Heart right ventricle (tissue), 16 donors: ENCODE measurements around the gene PRPSAP1. TPM values are rescaled to one million over a fixed set of nuclear protein-coding genes. Genes with fewer than 3 reads are reported as not detected.
A peak's percentile ranks its signal among the peaks of the same experiment; 100 is the strongest.
"Not testable (repeated sequence)": the region's sequence is repeated elsewhere in the genome, so short reads cannot be mapped to it uniquely, and the experiment has no call there.

ENCODE experiments used
- ATAC-seq, 8 donors: fragments of 200-7000 bp; cut with Tn5 transposase; one replicate each; pipeline ENCODE4 v1.9.1; 2020; ENCODE audit warnings: mild to moderate bottlenecking in 8 of 8, moderate library complexity in 8 of 8, moderate number of reproducible peaks in 1 of 8
- DNase-seq, 2 donors: peaks; one replicate each; pipeline ENCODE4 v3.0.0-alpha.2; 2020
- H3K27ac ChIP-seq, 10 donors: fragments of 200-600 bp; sonication (generic) in 2 of 10; one replicate each; pipeline versions ENCODE4 v1.5.0 to v1.8.0; 2020 to 2022; ENCODE audit warnings: mild to moderate bottlenecking in 3 of 10
- H3K27me3 ChIP-seq, 7 donors: fragments of 200-600 bp; one replicate each; pipeline ENCODE4 v1.8.0; 2021 to 2022; ENCODE audit warnings: mild to moderate bottlenecking in 2 of 7
- H3K36me3 ChIP-seq, 9 donors: fragments of 200-600 bp; sonication (generic) in 1 of 9; one replicate each; pipeline versions ENCODE4 v1.5.0 to v1.8.0; 2020 to 2022; ENCODE audit warnings: mild to moderate bottlenecking in 2 of 9
- H3K4me1 ChIP-seq, 9 donors: fragments of 200-600 bp; sonication (generic) in 1 of 9; one replicate each; pipeline versions ENCODE4 v1.5.0 to v1.8.0; 2020 to 2022; ENCODE audit warnings: mild to moderate bottlenecking in 4 of 9
- H3K4me3 ChIP-seq, 10 donors: fragments of 200-600 bp; sonication (generic) in 2 of 10; one replicate each; pipeline versions ENCODE4 v1.5.0 to v1.8.0; 2020 to 2022; ENCODE audit warnings: mild to moderate bottlenecking in 7 of 10, moderate library complexity in 2 of 10
- H3K9me3 ChIP-seq, 11 donors: fragments of 200-600 bp in 10 of 11; sonication (generic) in 2 of 11; one replicate each; pipeline versions ENCODE4 v1.5.0 to v1.8.0; 2013 to 2022; ENCODE audit warnings: mild to moderate bottlenecking in 2 of 11, control low read depth in 1 of 11, moderate library complexity in 1 of 11
- CTCF ChIP-seq, 9 donors: fragments of 200-600 bp; sonication (generic) in 2 of 9; IDR thresholded peaks; one replicate each; pipeline versions ENCODE4 v1.5.0 to v1.8.0; 2021 to 2022; ENCODE audit warnings: antibody characterized with exemption in 9 of 9, mild to moderate bottlenecking in 5 of 9, moderate library complexity in 1 of 9
- WGBS, 2 donors: extraction: QIAGEN DNeasy Blood & Tissue Kit; methylation state at CpG; one replicate each; pipeline ENCODE4 v1.1.7; 2013; ENCODE audit warnings: inconsistent platforms in 1 of 2; 5-methylcytosine and 5-hydroxymethylcytosine counted together
- intact Hi-C, 10 donors: fragments of 100-400 bp; cut with DNase I; formaldehyde crosslinking; loops; one replicate each; pipeline versions ENCODE4 v1.11.1 to v1.14.2; 2022
- polyA plus RNA-seq, 2 donors: library from polyadenylated mRNA; stranded (reverse); fragments of 200-250 nt; gene quantifications; one replicate each; pipeline ENCODE4 v1.2.3, GENCODE V29; 2013
- total RNA-seq, 10 donors: library from RNA; stranded (reverse); fragmentation: NEBNext Ultra II Directional in 3 of 10; extraction: Animal tissue kit (Norgen Biotek cat#: 25700) in 3 of 10; gene quantifications; one replicate each; pipeline versions ENCODE4 v1.2.1 to v1.2.4, GENCODE V29; 2021 to 2023
- donor health status: Arrhythmogenic right ventricular cardiomyopathy.
- donor health status: ischemic (EF 13 %, LVEDD 7.1; RV severe dilation, severe dysfunction).
- donor health status: healthy with polysubstance abuse.
- donor health status: DM: no; HTN: yes; CAD: no.
- donor health status: DM: no; HTN: no; CAD: no.
- donor health status: ischemic (EF 25% LVEDD 6.9; RV normal size, moderate dysfunction).
- donor health status: ischemic (EF 25% LVEDD 5.7; RV mildly dilated, moderate dysfunction).
- donor health status: healthy.
- donor health status: DM: yes; HTN: yes; CAD: no.
- donor health status: Ischemic cardiomyopathy.
- donor health status: ischemic (EF 35%, LVEDD 5.7; RV mildly dilated, moderate dysfunction).
- donor health status: nonischemic (EF 11% LVEDD 7.7; RV severe dilation, severe dysfunction).
- donor health status: DM: yes; HTN: yes; CAD: no.
- donor health status: PGD.
- donor health status: ischemic (EF 29% LVEDD 5.4; RV normal size, mild dysfunction).
- donor health status: nonischemic (EF 23%, LVEDD 6.1; RV moderate dilation, normal function).

The PRPSAP1 gene
- total and polyA plus RNA-seq, 12 donors, result 26.4 to 43.7 (median 33.7) TPM

- Histone ChIP-seq H3K4me3 (no peak overlapping the region), H3K27ac (no peak overlapping the region), H3K4me1 (peaks cover 0 to 5% (median 0%) of the 10 kb centered on the region in 9 donors), H3K9me3 (no peaks in the 10 kb centered on the region), H3K36me3 (peaks cover 0 to 69% (median 20%) of the 10 kb centered on the region in 9 donors), H3K27me3 (no peaks in the 10 kb centered on the region)
- ATAC-seq (no peak), DNase-seq (no peak)
- intact Hi-C loops, result loop anchor here in 5 of 10 donors (5.0 to 10.0 kb wide), 3 partner anchors 88 to 198 kb away; partner anchors contain the start of gene RHBDF2 (in 3 of the 5)
- 89 to 91% methylated on average over 4 of the region's 4 CpGs for WGBS, 2 donors
- TF ChIP-seq CTCF (IDR thresholded peaks at IDR 0.05), result no peak
Measured at GRCh38 chr17:76309461-76309860, 44.3 kb downstream of the PRPSAP1 start.

GRCh38 chr17:76307966-76308338 is 45.8 kb downstream of the PRPSAP1 start, which contains the start of gene QRICH2:
Gene QRICH2 (minus strand): TSS chr17:76308276. CDS start chr17:76307998, 278 bp downstream.
- H3K27ac ChIP-seq, result no peak within 1 kb of the TSS
- H3K4me3 ChIP-seq, result no peak within 1 kb of the TSS
- no peak for TF ChIP-seq CTCF (IDR thresholded peaks at IDR 0.05)
- H3K9me3 ChIP-seq, result no peaks in the 10 kb centered on the region
- H3K36me3 ChIP-seq, result peaks cover 0 to 53% (median 13%) of the 10 kb centered on the region in 9 donors
- 97 to 98% methylated on average over 43 to 44 of the region's 44 CpGs for WGBS, 2 donors
- intact Hi-C loops, result loop anchor here in 5 of 10 donors (5.0 to 10.0 kb wide), 3 partner anchors 89 to 199 kb away; partner anchors contain the start of gene RHBDF2 (in 3 of the 5)
- no peaks in the 10 kb centered on the region for H3K27me3 ChIP-seq
- DNase-seq (no peak), ATAC-seq (peak in 1 of 8 donors; percentile 23)
- peaks cover 0 to 3% (median 0%) of the 10 kb centered on the region in 9 donors for H3K4me1 ChIP-seq

- ATAC-seq, result peak in 4 of 8 donors; percentile 6 to 51 (median 27)
- DNase-seq, result no peak
Measured at GRCh38 chr17:76307299-76307965, 46.3 kb downstream of the PRPSAP1 start.

GRCh38 chr17:76305135-76305454 is 48.6 kb downstream of the PRPSAP1 start:
- ATAC-seq, result not testable (repeated sequence)

More at GRCh38 chr17:76307299-76307965, 46.3 kb downstream of the PRPSAP1 start:
- WGBS, 2 donors, result 97 to 99% methylated on average over 58 of the region's 58 CpGs
- Histone ChIP-seq H3K27ac (no peak overlapping the region), H3K4me3 (no peak overlapping the region), H3K36me3 (peaks cover 0 to 48% (median 8%) of the 10 kb centered on the region in 9 donors), H3K27me3 (no peaks in the 10 kb centered on the region), H3K9me3 (no peaks in the 10 kb centered on the region), H3K4me1 (peaks cover 0 to 3% (median 0%) of the 10 kb centered on the region in 9 donors)
- no peak for TF ChIP-seq CTCF (IDR thresholded peaks at IDR 0.05)
- intact Hi-C loops, result loop anchor here in 5 of 10 donors (5.0 to 10.0 kb wide), 3 partner anchors 90 to 200 kb away; partner anchors contain the start of gene RHBDF2 (in 3 of the 5)

More at GRCh38 chr17:76305135-76305454, 48.6 kb downstream of the PRPSAP1 start:
- H3K27ac ChIP-seq, H3K4me3 ChIP-seq, H3K27me3 ChIP-seq, DNase-seq, H3K9me3 ChIP-seq, H3K4me1 ChIP-seq: not testable (repeated sequence)
- intact Hi-C loops, result loop anchor here in 7 of 10 donors (2.0 to 10.0 kb wide), 5 partner anchors 92 to 202 kb away; partner anchors contain the start of gene RHBDF2 (in 3 of the 7)
- peaks cover 0 to 25% (median 0%) of the 10 kb centered on the region in 9 donors for H3K36me3 ChIP-seq
- WGBS, 2 donors, result 93 to 94% methylated on average over 3 of the region's 3 CpGs
